Caco-2 (cell line): ENCODE data around the gene TEX101. TPM values are rescaled to one million over a fixed set of nuclear protein-coding genes. Genes with fewer than 3 reads are reported as not detected.
"Not testable (repeated sequence)": the region's sequence is repeated elsewhere in the genome, so short reads cannot be mapped to it uniquely, and the experiment has no call there.

Experiments used
- BruUV-seq: library from RNA; stranded (reverse); fragments of 400-500 nt; replicated peaks from 2 replicates; lab custom pipeline; 2021; lab: Mats Ljungman, UMichigan
- CTCF ChIA-PET: fragments of 300-600 bp; sonication (Branson Sonifier 250); formaldehyde crosslinking; loops from one replicate; lab custom pipeline; 2022; ENCODE audit warnings: antibody characterized with exemption; lab: Charles Lee
- POLR2A ChIA-PET: fragments of 300-600 bp; sonication (Branson Sonifier 250); formaldehyde crosslinking; loops from one replicate; lab custom pipeline; 2022; ENCODE audit warnings: antibody characterized with exemption; lab: Charles Lee
- DNase-seq, 2 experiments: peaks; one replicate each; pipeline versions ENCODE4 v3.0.0 to v3.0.0-alpha.2; 2020 to 2022
- H3K27me3 ChIP-seq: replicated peaks from 2 replicates; pipeline ENCODE4 v1.6.0; 2011; ENCODE audit warnings: low read length; ENCODE audit not compliant: control insufficient read depth, insufficient read depth
- H3K36me3 ChIP-seq: 2 replicates; pipeline ENCODE4 v1.5.1; 2011; ENCODE audit warnings: low read length; ENCODE audit not compliant: control insufficient read depth, insufficient read depth
- H3K4me1 ChIP-seq: fragments of 250-450 bp; sonication (Bioruptor Pico); 2 replicates; pipeline ENCODE4 v1.5.1; 2020; ENCODE audit warnings: mild to moderate bottlenecking
- H3K4me3 ChIP-seq: 2 replicates; pipeline ENCODE4 v1.5.1; 2011; ENCODE audit warnings: low read depth, mild to moderate bottlenecking, control low read depth, low read length
- H3K9me3 ChIP-seq: fragments of 250-450 bp; sonication (Bioruptor Pico); 2 replicates; pipeline ENCODE4 v1.5.1; 2020; ENCODE audit warnings: mild to moderate bottlenecking, moderate library complexity
- H3K27ac Mint-ChIP-seq: one replicate; pipeline ENCODE4 v1.8.0; 2022; ENCODE audit warnings: mixed read lengths; ENCODE audit not compliant: unreplicated experiment
- H3K27me3 Mint-ChIP-seq: one replicate; pipeline ENCODE4 v1.8.0; 2022; ENCODE audit warnings: mixed read lengths; ENCODE audit not compliant: insufficient read depth, unreplicated experiment
- H3K36me3 Mint-ChIP-seq: one replicate; pipeline ENCODE4 v1.8.0; 2022; ENCODE audit warnings: mild to moderate bottlenecking, mixed read lengths; ENCODE audit not compliant: insufficient read depth, unreplicated experiment
- H3K4me1 Mint-ChIP-seq: one replicate; pipeline ENCODE4 v1.8.0; 2022; ENCODE audit warnings: low read depth, mixed read lengths; ENCODE audit not compliant: unreplicated experiment
- H3K4me3 Mint-ChIP-seq: one replicate; pipeline ENCODE4 v1.8.0; 2022; ENCODE audit warnings: mild to moderate bottlenecking, moderate library complexity, mixed read lengths; ENCODE audit not compliant: unreplicated experiment
- H3K9me3 Mint-ChIP-seq: one replicate; pipeline ENCODE4 v1.8.0; 2022; ENCODE audit warnings: mixed read lengths; ENCODE audit not compliant: unreplicated experiment
- intact Hi-C: fragments of 100-400 bp; cut with micrococcal nuclease; formaldehyde crosslinking; loops from one replicate; pipeline ENCODE4 v1.10.0; 2022; ENCODE audit not compliant: unreplicated experiment
- total RNA-seq: library from RNA; stranded (reverse); gene quantifications from 2 replicates; pipeline ENCODE4 v1.2.3, GENCODE V29; 2022
- TF ChIP-seq, protein P1 (sequence below), 2 experiments: fragments of 200-600 bp in 1 of 2; IDR thresholded peaks; 1 replicate in 1 of 2; 2 replicates in 1 of 2; pipeline versions ENCODE4 v1.5.1 to v1.8.0; 2011 to 2022; ENCODE audit warnings: antibody characterized with exemption in 1 of 2, control low read depth in 1 of 2, inconsistent platforms in 1 of 2, low read depth in 1 of 2, low read length in 1 of 2, mild to moderate bottlenecking in 1 of 2, moderate library complexity in 1 of 2; ENCODE audit not compliant: insufficient read depth in 1 of 2, severe bottlenecking in 1 of 2, unreplicated experiment in 1 of 2

Gene TEX101
- total RNA-seq, 1 experiment from 2014 or later = not detected

- ChIA-PET CTCF (no interaction called here), POLR2A (no interaction called here)
- H3K27ac Mint-ChIP-seq = no peak overlapping the region
- TF ChIP-seq, protein P1, sequence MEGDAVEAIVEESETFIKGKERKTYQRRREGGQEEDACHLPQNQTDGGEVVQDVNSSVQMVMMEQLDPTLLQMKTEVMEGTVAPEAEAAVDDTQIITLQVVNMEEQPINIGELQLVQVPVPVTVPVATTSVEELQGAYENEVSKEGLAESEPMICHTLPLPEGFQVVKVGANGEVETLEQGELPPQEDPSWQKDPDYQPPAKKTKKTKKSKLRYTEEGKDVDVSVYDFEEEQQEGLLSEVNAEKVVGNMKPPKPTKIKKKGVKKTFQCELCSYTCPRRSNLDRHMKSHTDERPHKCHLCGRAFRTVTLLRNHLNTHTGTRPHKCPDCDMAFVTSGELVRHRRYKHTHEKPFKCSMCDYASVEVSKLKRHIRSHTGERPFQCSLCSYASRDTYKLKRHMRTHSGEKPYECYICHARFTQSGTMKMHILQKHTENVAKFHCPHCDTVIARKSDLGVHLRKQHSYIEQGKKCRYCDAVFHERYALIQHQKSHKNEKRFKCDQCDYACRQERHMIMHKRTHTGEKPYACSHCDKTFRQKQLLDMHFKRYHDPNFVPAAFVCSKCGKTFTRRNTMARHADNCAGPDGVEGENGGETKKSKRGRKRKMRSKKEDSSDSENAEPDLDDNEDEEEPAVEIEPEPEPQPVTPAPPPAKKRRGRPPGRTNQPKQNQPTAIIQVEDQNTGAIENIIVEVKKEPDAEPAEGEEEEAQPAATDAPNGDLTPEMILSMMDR (IDR thresholded peaks at IDR 0.05; ENCODE audit: insufficient read depth in 1 of 2, low read depth in 1 of 2, low read length in 1 of 2, severe bottlenecking in 1 of 2, unreplicated experiment in 1 of 2) = no peak
- no peaks in the 10 kb centered on the region for H3K36me3 Mint-ChIP-seq
- H3K27me3 Mint-ChIP-seq = peaks cover 5% of the 10 kb centered on the region
- no peaks in the 10 kb centered on the region for H3K9me3 Mint-ChIP-seq
- H3K4me1 Mint-ChIP-seq = no peaks in the 10 kb centered on the region
- H3K36me3 ChIP-seq = no peaks in the 10 kb centered on the region
- H3K9me3 ChIP-seq = no peaks in the 10 kb centered on the region
- H3K27me3 ChIP-seq = no peaks in the 10 kb centered on the region
- DNase-seq = no peak
- H3K4me3 ChIP-seq = no peak overlapping the region
- intact Hi-C loops = no loop called here
- BruUV-seq = no TSS peak
- no peak overlapping the region for H3K4me3 Mint-ChIP-seq
- H3K4me1 ChIP-seq = no peaks in the 10 kb centered on the region
These were observed 42.8 kb upstream of the TEX101 start for GRCh38 chr19:43371909-43372308.

GRCh38 chr19:43372462-43372861, 42.2 kb upstream of the TEX101 start:
- no TSS peak for BruUV-seq
- H3K27me3 Mint-ChIP-seq = peaks cover 5% of the 10 kb centered on the region
- CTCF ChIA-PET = no interaction called here

DNA sequence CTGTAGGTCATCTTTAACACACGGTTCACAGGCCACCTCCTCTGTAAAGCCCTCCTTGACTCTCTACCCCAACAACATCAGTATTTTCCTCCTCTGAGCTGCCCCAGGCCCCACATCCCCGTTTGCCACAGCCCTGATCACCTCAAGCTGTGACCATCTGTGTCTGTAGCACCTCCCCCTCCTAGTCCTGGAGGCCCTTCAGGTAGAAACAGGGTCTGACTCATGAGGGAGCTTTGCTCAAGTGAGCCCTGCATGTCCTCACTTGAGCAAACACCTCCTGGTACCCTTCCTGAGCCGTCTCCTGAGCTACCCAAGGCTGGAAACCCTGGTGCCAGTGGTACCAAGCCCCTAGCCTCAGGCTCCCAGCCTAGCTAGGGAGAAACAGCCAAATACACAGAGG, 37.1 kb upstream of the TEX101 start:
- intact Hi-C loops, H3K27ac Mint-ChIP-seq, H3K4me1 ChIP-seq, H3K36me3 Mint-ChIP-seq, DNase-seq, H3K9me3 ChIP-seq, POLR2A ChIA-PET, H3K27me3 Mint-ChIP-seq, H3K36me3 ChIP-seq, CTCF ChIA-PET, H3K4me3 ChIP-seq, BruUV-seq, H3K27me3 ChIP-seq, H3K4me3 Mint-ChIP-seq, H3K9me3 Mint-ChIP-seq: not testable (repeated sequence)
- H3K4me1 Mint-ChIP-seq = peaks cover 14% of the 10 kb centered on the region

More at GRCh38 chr19:43372462-43372861, 42.2 kb upstream of the TEX101 start:
- no peak for DNase-seq
- no peak overlapping the region for H3K27ac Mint-ChIP-seq
- H3K9me3 ChIP-seq = no peaks in the 10 kb centered on the region
- no peaks in the 10 kb centered on the region for H3K9me3 Mint-ChIP-seq
- H3K4me3 ChIP-seq = no peak overlapping the region
- H3K36me3 Mint-ChIP-seq = no peaks in the 10 kb centered on the region
- TF ChIP-seq, protein P1 (IDR thresholded peaks at IDR 0.05; ENCODE audit: insufficient read depth in 1 of 2, low read depth in 1 of 2, low read length in 1 of 2, severe bottlenecking in 1 of 2, unreplicated experiment in 1 of 2) = no peak
- no peak overlapping the region for H3K4me3 Mint-ChIP-seq
- intact Hi-C loops = no loop called here
- no peaks in the 10 kb centered on the region for H3K36me3 ChIP-seq
- no peaks in the 10 kb centered on the region for H3K4me1 ChIP-seq
- H3K4me1 Mint-ChIP-seq = no peaks in the 10 kb centered on the region
- POLR2A ChIA-PET = no interaction called here
- no peaks in the 10 kb centered on the region for H3K27me3 ChIP-seq

- H3K36me3 ChIP-seq = no peaks in the 10 kb centered on the region
- CTCF ChIA-PET = interaction anchor here (1.0 kb wide), 1 partner anchor 67 kb away, joined by 3 read pairs; no protein-coding TSS in a partner anchor
- BruUV-seq = no TSS peak
- no peak overlapping the region for H3K27ac Mint-ChIP-seq
- peaks cover 14% of the 10 kb centered on the region for H3K4me1 Mint-ChIP-seq
- no peak overlapping the region for H3K4me3 ChIP-seq
- H3K27me3 Mint-ChIP-seq = no peaks in the 10 kb centered on the region
- H3K36me3 Mint-ChIP-seq = no peaks in the 10 kb centered on the region
- no peaks in the 10 kb centered on the region for H3K9me3 ChIP-seq
- intact Hi-C loops = no loop called here
- H3K4me1 ChIP-seq = peaks cover 7% of the 10 kb centered on the region; the same call in 1 of the 2 replicates
- no peaks in the 10 kb centered on the region for H3K27me3 ChIP-seq
- H3K4me3 Mint-ChIP-seq = no peak overlapping the region
- DNase-seq = no peak
- POLR2A ChIA-PET = no interaction called here
- TF ChIP-seq, protein P1 (IDR thresholded peaks at IDR 0.05; ENCODE audit: insufficient read depth in 1 of 2, low read depth in 1 of 2, low read length in 1 of 2, severe bottlenecking in 1 of 2, unreplicated experiment in 1 of 2) = no peak
- H3K9me3 Mint-ChIP-seq = no peaks in the 10 kb centered on the region
These were observed 34.7 kb upstream of the TEX101 start for GRCh38 chr19:43380008-43380407.
